HepG2 (cell line): ENCODE data around the gene PFAS. TPM values are rescaled to one million over a fixed set of nuclear protein-coding genes. Genes with fewer than 3 reads are reported as not detected.

Source experiments
- AKAP8 ChIP-seq: sonication (generic); formaldehyde crosslinking; IDR thresholded peaks from 2 replicates; pipeline ENCODE4 v1.5.1; 2020; ENCODE audit warnings: mild to moderate bottlenecking, missing genetic modification reagents
- CHCHD3 ChIP-seq: sonication (generic); formaldehyde crosslinking; IDR thresholded peaks from 2 replicates; pipeline ENCODE4 v1.8.0; 2022; ENCODE audit warnings: mild to moderate bottlenecking, missing genetic modification reagents, moderate library complexity
- DPF2 ChIP-seq: sonication (generic); formaldehyde crosslinking; IDR thresholded peaks from 2 replicates; pipeline ENCODE4 v1.4.0; 2020; ENCODE audit warnings: mild to moderate bottlenecking, low read depth, missing genetic modification reagents, borderline replicate concordance
- ELF1 ChIP-seq: sonication (generic); formaldehyde crosslinking; IDR thresholded peaks from 2 replicates; pipeline ENCODE4 v1.4.0; 2020; ENCODE audit warnings: missing genetic modification reagents
- ELF3 ChIP-seq: IDR thresholded peaks from 2 replicates; pipeline ENCODE4 v1.6.1; 2016; ENCODE audit warnings: missing genetic modification reagents, missing compliant biosample characterization
- FLYWCH1 ChIP-seq: sonication (generic); formaldehyde crosslinking; IDR thresholded peaks from 2 replicates; pipeline ENCODE4 v1.8.1; 2023; ENCODE audit warnings: mild to moderate bottlenecking, missing genetic modification reagents
- HNRNPLL ChIP-seq: fragments of 200-400 bp; formaldehyde crosslinking; IDR thresholded peaks from 2 replicates; pipeline ENCODE4 v1.6.1; 2017; ENCODE audit warnings: mild to moderate bottlenecking, low read depth, low read length; ENCODE audit not compliant: poor library complexity, severe bottlenecking
- MIXL1 ChIP-seq: IDR thresholded peaks from 2 replicates; pipeline ENCODE4 v1.6.1; 2016
- MXI1 ChIP-seq: IDR thresholded peaks from 3 replicates; pipeline ENCODE4 v1.6.1; 2012; ENCODE audit warnings: low read depth, low read length, inconsistent platforms, borderline replicate concordance
- NR2F1 ChIP-seq, 2 experiments: fragments of 450-650 bp in 1 of 2; formaldehyde crosslinking in 1 of 2; IDR thresholded peaks; 2 replicates each; pipeline versions ENCODE4 v1.5.0 to v1.6.1; 2016 to 2020; ENCODE audit warnings: mild to moderate bottlenecking in 1 of 2, missing compliant biosample characterization in 1 of 2, missing genetic modification reagents in 1 of 2, moderate library complexity in 1 of 2
- SAFB2 ChIP-seq: sonication (generic); formaldehyde crosslinking; IDR thresholded peaks from 2 replicates; pipeline ENCODE4 v1.5.1; 2020; ENCODE audit warnings: missing genetic modification reagents, low read depth, mild to moderate bottlenecking, borderline replicate concordance
- SMAD3 ChIP-seq: sonication (generic); formaldehyde crosslinking; IDR thresholded peaks from 2 replicates; pipeline ENCODE4 v1.4.0; 2020; ENCODE audit warnings: missing genetic modification reagents
- ZFP1 ChIP-seq: IDR thresholded peaks from 2 replicates; pipeline ENCODE4 v1.6.1; 2016
- ZNF124 ChIP-seq: sonication (generic); formaldehyde crosslinking; IDR thresholded peaks from 2 replicates; pipeline ENCODE4 v1.4.0; 2020; ENCODE audit warnings: missing genetic modification reagents
- ZNF256 ChIP-seq: sonication (generic); formaldehyde crosslinking; conservative IDR thresholded peaks from 2 replicates; pipeline ENCODE4 v1.4.0; 2020; ENCODE audit warnings: missing genetic modification reagents
- ZNF7 ChIP-seq: IDR thresholded peaks from 2 replicates; pipeline ENCODE4 v1.6.1; 2016; ENCODE audit warnings: missing biosample characterization, missing genetic modification reagents
- ZNF720 ChIP-seq: sonication (generic); formaldehyde crosslinking; IDR thresholded peaks from 2 replicates; pipeline ENCODE4 v1.4.0; 2020; ENCODE audit warnings: missing genetic modification reagents
- ZNF781 ChIP-seq: sonication (generic); formaldehyde crosslinking; IDR thresholded peaks from 2 replicates; pipeline ENCODE4 v1.5.1; 2020; ENCODE audit warnings: borderline replicate concordance, mild to moderate bottlenecking, missing genetic modification reagents; ENCODE audit errors: not compliant biosample characterization
- ZNF816 ChIP-seq: sonication (generic); formaldehyde crosslinking; IDR thresholded peaks from 2 replicates; pipeline ENCODE4 v1.8.0; 2022; ENCODE audit warnings: missing genetic modification reagents, mild to moderate bottlenecking, borderline replicate concordance
- polyA plus RNA-seq, 8 experiments: library from polyadenylated mRNA; depleted of rRNA in 3 of 8; stranded (reverse) in 7 of 8; unstranded in 1 of 8; fragments of >200 nt; fragmentation: Illumina TruSeq in 4 of 8; extraction: Trizol in 4 of 8; gene quantifications; 2 replicates each; pipeline versions ENCODE4 v1.2.1 to v1.2.3, GENCODE V29; 2011 to 2016; ENCODE audit warnings: low read depth in 4 of 8, missing spikeins in 1 of 8, mixed read lengths in 1 of 8; ENCODE audit not compliant: insufficient read depth in 1 of 8
- total RNA-seq, 5 experiments: library from RNA; depleted of rRNA; stranded (reverse); fragments of >200 nt; fragmentation: Illumina TruSeq; extraction: Trizol; gene quantifications; 2 replicates each; pipeline ENCODE4 v1.2.3, GENCODE V29; 2016; ENCODE audit warnings: low read depth in 1 of 5
- TF ChIP-seq, protein P1 (sequence below): IDR thresholded peaks from 2 replicates; pipeline ENCODE4 v1.6.1; 2016
- TF ChIP-seq, protein P2 (sequence below): sonication (generic); IDR thresholded peaks from 2 replicates; pipeline ENCODE4 v1.6.1; 2016; ENCODE audit warnings: low read depth, borderline replicate concordance
- TF ChIP-seq, protein P3 (sequence below): sonication (generic); formaldehyde crosslinking; IDR thresholded peaks from 2 replicates; pipeline ENCODE4 v1.8.0; 2022; ENCODE audit warnings: missing genetic modification reagents, mild to moderate bottlenecking, moderate library complexity, borderline replicate concordance
- TF ChIP-seq, protein P4 (sequence below): sonication (generic); formaldehyde crosslinking; IDR thresholded peaks from 2 replicates; pipeline ENCODE4 v1.4.0; 2020; ENCODE audit warnings: missing genetic modification reagents
- TF ChIP-seq, protein P5 (sequence below): sonication (generic); formaldehyde crosslinking; IDR thresholded peaks from 2 replicates; pipeline ENCODE4 v1.5.0; 2020; ENCODE audit warnings: missing genetic modification reagents
- TF ChIP-seq, protein P6 (sequence below): IDR thresholded peaks from 2 replicates; pipeline ENCODE4 v1.6.1; 2018; ENCODE audit warnings: missing genetic modification reagents

The PFAS gene
- total and polyA plus RNA-seq, 2 of the 13 experiments (the other 11 are each of a cell fraction or from before 2014, with no cell fraction given) = 49.4 to 58.2 TPM

GRCh38 chr17:8273884-8274444 lies 24.9 kb downstream of the PFAS start (continued):
- TF ChIP-seq, protein P1, sequence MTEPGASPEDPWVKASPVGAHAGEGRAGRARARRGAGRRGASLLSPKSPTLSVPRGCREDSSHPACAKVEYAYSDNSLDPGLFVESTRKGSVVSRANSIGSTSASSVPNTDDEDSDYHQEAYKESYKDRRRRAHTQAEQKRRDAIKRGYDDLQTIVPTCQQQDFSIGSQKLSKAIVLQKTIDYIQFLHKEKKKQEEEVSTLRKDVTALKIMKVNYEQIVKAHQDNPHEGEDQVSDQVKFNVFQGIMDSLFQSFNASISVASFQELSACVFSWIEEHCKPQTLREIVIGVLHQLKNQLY = peak; percentile 87
- peak; percentile 45; the same call in 1 of the 2 replicates for TF ChIP-seq ELF1 (CRISPR knock-in tag)
- no peak for TF ChIP-seq ZNF256 (CRISPR knock-in tag)
- TF ChIP-seq ZNF124 (CRISPR knock-in tag) = peak; percentile 28; the same call in 1 of the 2 replicates
- no peak for TF ChIP-seq HNRNPLL
- no peak for TF ChIP-seq FLYWCH1
- TF ChIP-seq SMAD3 (CRISPR knock-in tag) = peak; percentile 88
- TF ChIP-seq MXI1 = peak; percentile 30; the same call in 1 of the 3 replicates
- no peak for TF ChIP-seq ZNF781 (CRISPR knock-in tag)
- TF ChIP-seq ZNF7 (CRISPR knock-in tag) = no peak
- TF ChIP-seq ZNF720 (CRISPR knock-in tag) = no peak
- no peak for TF ChIP-seq AKAP8 (CRISPR knock-in tag)
- TF ChIP-seq, protein P2, sequence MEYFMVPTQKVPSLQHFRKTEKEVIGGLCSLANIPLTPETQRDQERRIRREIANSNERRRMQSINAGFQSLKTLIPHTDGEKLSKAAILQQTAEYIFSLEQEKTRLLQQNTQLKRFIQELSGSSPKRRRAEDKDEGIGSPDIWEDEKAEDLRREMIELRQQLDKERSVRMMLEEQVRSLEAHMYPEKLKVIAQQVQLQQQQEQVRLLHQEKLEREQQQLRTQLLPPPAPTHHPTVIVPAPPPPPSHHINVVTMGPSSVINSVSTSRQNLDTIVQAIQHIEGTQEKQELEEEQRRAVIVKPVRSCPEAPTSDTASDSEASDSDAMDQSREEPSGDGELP = peak; percentile 95
- TF ChIP-seq, protein P3, sequence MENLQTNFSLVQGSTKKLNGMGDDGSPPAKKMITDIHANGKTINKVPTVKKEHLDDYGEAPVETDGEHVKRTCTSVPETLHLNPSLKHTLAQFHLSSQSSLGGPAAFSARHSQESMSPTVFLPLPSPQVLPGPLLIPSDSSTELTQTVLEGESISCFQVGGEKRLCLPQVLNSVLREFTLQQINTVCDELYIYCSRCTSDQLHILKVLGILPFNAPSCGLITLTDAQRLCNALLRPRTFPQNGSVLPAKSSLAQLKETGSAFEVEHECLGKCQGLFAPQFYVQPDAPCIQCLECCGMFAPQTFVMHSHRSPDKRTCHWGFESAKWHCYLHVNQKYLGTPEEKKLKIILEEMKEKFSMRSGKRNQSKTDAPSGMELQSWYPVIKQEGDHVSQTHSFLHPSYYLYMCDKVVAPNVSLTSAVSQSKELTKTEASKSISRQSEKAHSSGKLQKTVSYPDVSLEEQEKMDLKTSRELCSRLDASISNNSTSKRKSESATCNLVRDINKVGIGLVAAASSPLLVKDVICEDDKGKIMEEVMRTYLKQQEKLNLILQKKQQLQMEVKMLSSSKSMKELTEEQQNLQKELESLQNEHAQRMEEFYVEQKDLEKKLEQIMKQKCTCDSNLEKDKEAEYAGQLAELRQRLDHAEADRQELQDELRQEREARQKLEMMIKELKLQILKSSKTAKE (CRISPR knock-in tag) = peak; percentile 74; the same call in 1 of the 2 replicates
- no peak for TF ChIP-seq ZFP1
- peak; percentile 91 for TF ChIP-seq ELF3
- TF ChIP-seq, protein P4, sequence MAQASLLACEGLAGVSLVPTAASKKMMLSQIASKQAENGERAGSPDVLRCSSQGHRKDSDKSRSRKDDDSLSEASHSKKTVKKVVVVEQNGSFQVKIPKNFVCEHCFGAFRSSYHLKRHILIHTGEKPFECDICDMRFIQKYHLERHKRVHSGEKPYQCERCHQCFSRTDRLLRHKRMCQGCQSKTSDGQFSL (CRISPR knock-in tag) = no peak
- TF ChIP-seq SAFB2 (CRISPR knock-in tag) = no peak
- TF ChIP-seq, protein P5, sequence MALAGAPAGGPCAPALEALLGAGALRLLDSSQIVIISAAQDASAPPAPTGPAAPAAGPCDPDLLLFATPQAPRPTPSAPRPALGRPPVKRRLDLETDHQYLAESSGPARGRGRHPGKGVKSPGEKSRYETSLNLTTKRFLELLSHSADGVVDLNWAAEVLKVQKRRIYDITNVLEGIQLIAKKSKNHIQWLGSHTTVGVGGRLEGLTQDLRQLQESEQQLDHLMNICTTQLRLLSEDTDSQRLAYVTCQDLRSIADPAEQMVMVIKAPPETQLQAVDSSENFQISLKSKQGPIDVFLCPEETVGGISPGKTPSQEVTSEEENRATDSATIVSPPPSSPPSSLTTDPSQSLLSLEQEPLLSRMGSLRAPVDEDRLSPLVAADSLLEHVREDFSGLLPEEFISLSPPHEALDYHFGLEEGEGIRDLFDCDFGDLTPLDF (CRISPR knock-in tag) = peak; percentile 35; the same call in 1 of the 2 replicates
- TF ChIP-seq DPF2 (CRISPR knock-in tag) = peak; percentile 69; the same call in 1 of the 2 replicates
- peak; percentile 89 to 92 for TF ChIP-seq NR2F1 (CRISPR knock-in tag; IDR thresholded peaks at IDR 0.05)
- TF ChIP-seq CHCHD3 (CRISPR knock-in tag) = no peak
- peak; percentile 97 for TF ChIP-seq MIXL1 (CRISPR knock-in tag)
- TF ChIP-seq ZNF816 (CRISPR knock-in tag) = peak; percentile 74; the same call in 1 of the 2 replicates
- TF ChIP-seq, protein P6, sequence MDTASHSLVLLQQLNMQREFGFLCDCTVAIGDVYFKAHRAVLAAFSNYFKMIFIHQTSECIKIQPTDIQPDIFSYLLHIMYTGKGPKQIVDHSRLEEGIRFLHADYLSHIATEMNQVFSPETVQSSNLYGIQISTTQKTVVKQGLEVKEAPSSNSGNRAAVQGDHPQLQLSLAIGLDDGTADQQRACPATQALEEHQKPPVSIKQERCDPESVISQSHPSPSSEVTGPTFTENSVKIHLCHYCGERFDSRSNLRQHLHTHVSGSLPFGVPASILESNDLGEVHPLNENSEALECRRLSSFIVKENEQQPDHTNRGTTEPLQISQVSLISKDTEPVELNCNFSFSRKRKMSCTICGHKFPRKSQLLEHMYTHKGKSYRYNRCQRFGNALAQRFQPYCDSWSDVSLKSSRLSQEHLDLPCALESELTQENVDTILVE = no peak; the same call in 1 of the 2 replicates
